Measurements from ENCODE around the gene FAM184B.

The FAM184B gene

GRCh38 chr4:17657090-17657489 lies 124.3 kb downstream of the FAM184B start:
- no peaks in the 10 kb centered on the region for H3K4me1 ChIP-seq (ENCODE audit: insufficient read depth, low read length)
- 93% methylated on average over 1 of the region's 1 CpG for WGBS

GRCh38 chr4:17654701-17655100 lies 126.7 kb downstream of the FAM184B start:
- WGBS = 87% methylated on average over 8 of the region's 8 CpGs

More at GRCh38 chr4:17657090-17657489, 124.3 kb downstream of the FAM184B start:
- no peaks in the 10 kb centered on the region for H3K9me3 ChIP-seq (ENCODE audit: insufficient read depth, low read depth, low read length)
- H3K27ac ChIP-seq (ENCODE audit: low read depth, low read length) = no peak overlapping the region
- H3K36me3 ChIP-seq (ENCODE audit: insufficient read depth, low read length) = no peaks in the 10 kb centered on the region
- H3K9ac ChIP-seq (ENCODE audit: low read depth, low read length) = no peak overlapping the region
- H3K27me3 ChIP-seq (ENCODE audit: insufficient read depth, low read length) = no peaks in the 10 kb centered on the region
- H3K4me3 ChIP-seq (ENCODE audit: low read length) = no peak overlapping the region

GRCh38 chr4:17650406-17650805 lies 131.0 kb downstream of the FAM184B start:
- Histone ChIP-seq H3K36me3 (ENCODE audit: insufficient read depth, low read length) (no peaks in the 10 kb centered on the region), H3K4me3 (ENCODE audit: low read length) (no peak overlapping the region), H3K9me3 (ENCODE audit: insufficient read depth, low read depth, low read length) (no peaks in the 10 kb centered on the region), H3K27ac (ENCODE audit: low read depth, low read length) (no peak overlapping the region), H3K27me3 (ENCODE audit: insufficient read depth, low read length) (no peaks in the 10 kb centered on the region), H3K4me1 (ENCODE audit: insufficient read depth, low read length) (no peaks in the 10 kb centered on the region), H3K9ac (ENCODE audit: low read depth, low read length) (no peak overlapping the region)
- 93% methylated on average over 2 of the region's 2 CpGs for WGBS

More at GRCh38 chr4:17654701-17655100, 126.7 kb downstream of the FAM184B start:
- Histone ChIP-seq H3K36me3 (ENCODE audit: insufficient read depth, low read length) (no peaks in the 10 kb centered on the region), H3K9ac (ENCODE audit: low read depth, low read length) (no peak overlapping the region), H3K4me1 (ENCODE audit: insufficient read depth, low read length) (no peaks in the 10 kb centered on the region), H3K27ac (ENCODE audit: low read depth, low read length) (no peak overlapping the region), H3K4me3 (ENCODE audit: low read length) (no peak overlapping the region), H3K9me3 (ENCODE audit: insufficient read depth, low read depth, low read length) (no peaks in the 10 kb centered on the region), H3K27me3 (ENCODE audit: insufficient read depth, low read length) (no peaks in the 10 kb centered on the region)

- Histone ChIP-seq H3K36me3 (ENCODE audit: insufficient read depth, low read length) (no peaks in the 10 kb centered on the region), H3K27me3 (ENCODE audit: insufficient read depth, low read length) (no peaks in the 10 kb centered on the region), H3K4me3 (ENCODE audit: low read length) (no peak overlapping the region), H3K4me1 (ENCODE audit: insufficient read depth, low read length) (no peaks in the 10 kb centered on the region), H3K27ac (ENCODE audit: low read depth, low read length) (no peak overlapping the region), H3K9me3 (ENCODE audit: insufficient read depth, low read depth, low read length) (no peaks in the 10 kb centered on the region), H3K9ac (ENCODE audit: low read depth, low read length) (no peak overlapping the region)
- WGBS = 88% methylated on average over 5 of the region's 5 CpGs
Observed at GRCh38 chr4:17647927-17648326, 133.5 kb downstream of the FAM184B start.

- Histone ChIP-seq H3K27me3 (ENCODE audit: insufficient read depth, low read length) (no peaks in the 10 kb centered on the region), H3K36me3 (ENCODE audit: insufficient read depth, low read length) (0 out of 2 replicates have a peak, but pooled peaks cover 3% of the 10 kb centered on the region), H3K9ac (ENCODE audit: low read depth, low read length) (no peak overlapping the region), H3K4me3 (ENCODE audit: low read length) (no peak overlapping the region), H3K9me3 (ENCODE audit: insufficient read depth, low read depth, low read length) (no peaks in the 10 kb centered on the region), H3K4me1 (ENCODE audit: insufficient read depth, low read length) (no peaks in the 10 kb centered on the region), H3K27ac (ENCODE audit: low read depth, low read length) (no peak overlapping the region)
- 91% methylated on average over 8 of the region's 9 CpGs for whole genome bisulfite sequencing
Observed at GRCh38 chr4:17647176-17647806, 134.1 kb downstream of the FAM184B start.

- Histone ChIP-seq H3K4me1 (ENCODE audit: insufficient read depth, low read length) (no peaks in the 10 kb centered on the region), H3K27me3 (ENCODE audit: insufficient read depth, low read length) (no peaks in the 10 kb centered on the region), H3K27ac (ENCODE audit: low read depth, low read length) (no peak overlapping the region), H3K36me3 (ENCODE audit: insufficient read depth, low read length) (0 out of 2 replicates have a peak, but pooled peaks cover 4% of the 10 kb centered on the region), H3K9me3 (ENCODE audit: insufficient read depth, low read depth, low read length) (no peaks in the 10 kb centered on the region), H3K4me3 (ENCODE audit: low read length) (no peak overlapping the region), H3K9ac (ENCODE audit: low read depth, low read length) (no peak overlapping the region)
- WGBS = 87% methylated on average over 3 of the region's 3 CpGs
Observed at GRCh38 chr4:17646693-17647092, 134.7 kb downstream of the FAM184B start.

- Histone ChIP-seq H3K9ac (ENCODE audit: low read depth, low read length) (no peak overlapping the region), H3K27ac (ENCODE audit: low read depth, low read length) (no peak overlapping the region), H3K36me3 (ENCODE audit: insufficient read depth, low read length) (peaks cover 12% of the 10 kb centered on the region), H3K9me3 (ENCODE audit: insufficient read depth, low read depth, low read length) (no peaks in the 10 kb centered on the region), H3K27me3 (ENCODE audit: insufficient read depth, low read length) (no peaks in the 10 kb centered on the region), H3K4me1 (ENCODE audit: insufficient read depth, low read length) (no peaks in the 10 kb centered on the region), H3K4me3 (ENCODE audit: low read length) (no peak overlapping the region)
- WGBS = 100% methylated on average over 1 of the region's 1 CpG
Observed at GRCh38 chr4:17642398-17642783, 139.0 kb downstream of the FAM184B start.

- no peak overlapping the region for H3K4me3 ChIP-seq (ENCODE audit: low read length)
- H3K9ac ChIP-seq (ENCODE audit: low read depth, low read length) = no peak overlapping the region
- H3K4me1 ChIP-seq (ENCODE audit: insufficient read depth, low read length) = no peaks in the 10 kb centered on the region
- no peaks in the 10 kb centered on the region for H3K27me3 ChIP-seq (ENCODE audit: insufficient read depth, low read length)
- H3K36me3 ChIP-seq (ENCODE audit: insufficient read depth, low read length) = peaks cover 29% of the 10 kb centered on the region
- 89% methylated on average over 7 of the region's 7 CpGs for WGBS
- H3K27ac ChIP-seq (ENCODE audit: low read depth, low read length) = no peak overlapping the region
- H3K9me3 ChIP-seq (ENCODE audit: insufficient read depth, low read depth, low read length) = no peaks in the 10 kb centered on the region
Observed at GRCh38 chr4:17639136-17639535, 142.3 kb downstream of the FAM184B start.

GRCh38 chr4:17636696-17637622 lies 144.5 kb downstream of the FAM184B start:
- H3K27ac ChIP-seq (ENCODE audit: low read depth, low read length) = no peak overlapping the region; the same call in 1 of the 2 replicates
- no peak overlapping the region for H3K9ac ChIP-seq (ENCODE audit: low read depth, low read length)
- 57% methylated on average over 32 of the region's 32 CpGs for WGBS
- no peaks in the 10 kb centered on the region for H3K4me1 ChIP-seq (ENCODE audit: insufficient read depth, low read length)
- no peaks in the 10 kb centered on the region for H3K27me3 ChIP-seq (ENCODE audit: insufficient read depth, low read length)
- H3K9me3 ChIP-seq (ENCODE audit: insufficient read depth, low read depth, low read length) = no peaks in the 10 kb centered on the region
- no peak overlapping the region for H3K4me3 ChIP-seq (ENCODE audit: low read length)
- peaks cover 48% of the 10 kb centered on the region for H3K36me3 ChIP-seq (ENCODE audit: insufficient read depth, low read length)

- 90% methylated on average over 17 of the region's 17 CpGs for WGBS
- H3K4me1 ChIP-seq (ENCODE audit: insufficient read depth, low read length) = no peaks in the 10 kb centered on the region
Observed at GRCh38 chr4:17636341-17636695, 145.1 kb downstream of the FAM184B start.

GRCh38 chr4:17635056-17635455 lies 146.4 kb downstream of the FAM184B start:
- Histone ChIP-seq H3K27ac (ENCODE audit: low read depth, low read length) (no peak overlapping the region), H3K36me3 (ENCODE audit: insufficient read depth, low read length) (peaks cover 67% of the 10 kb centered on the region)
- no CpG with 5 or more reads among the region's 4 CpGs for WGBS

More at GRCh38 chr4:17636341-17636695, 145.1 kb downstream of the FAM184B start:
- Histone ChIP-seq H3K9me3 (ENCODE audit: insufficient read depth, low read depth, low read length) (no peaks in the 10 kb centered on the region), H3K27me3 (ENCODE audit: insufficient read depth, low read length) (no peaks in the 10 kb centered on the region), H3K9ac (ENCODE audit: low read depth, low read length) (no peak overlapping the region), H3K27ac (ENCODE audit: low read depth, low read length) (no peak overlapping the region; the same call in 1 of the 2 replicates), H3K4me3 (ENCODE audit: low read length) (no peak overlapping the region), H3K36me3 (ENCODE audit: insufficient read depth, low read length) (peaks cover 54% of the 10 kb centered on the region)

More at GRCh38 chr4:17635056-17635455, 146.4 kb downstream of the FAM184B start:
- Histone ChIP-seq H3K4me3 (ENCODE audit: low read length) (no peak overlapping the region), H3K27me3 (ENCODE audit: insufficient read depth, low read length) (no peaks in the 10 kb centered on the region), H3K4me1 (ENCODE audit: insufficient read depth, low read length) (no peaks in the 10 kb centered on the region), H3K9me3 (ENCODE audit: insufficient read depth, low read depth, low read length) (no peaks in the 10 kb centered on the region), H3K9ac (ENCODE audit: low read depth, low read length) (no peak overlapping the region)
